ENCODE measurements around the gene TBC1D1.

The TBC1D1 gene

GRCh38 chr4:38106311-38106710 lies 215.4 kb downstream of the TBC1D1 start:
- no peak for TF ChIP-seq CTCF (IDR thresholded peaks at IDR 0.05; ENCODE audit: low read depth, low read length)
- no peak overlapping the region for H3K4me3 ChIP-seq (ENCODE audit: low read depth, low read length)

GRCh38 chr4:38106886-38107514 lies 216.1 kb downstream of the TBC1D1 start:
- TF ChIP-seq CTCF (IDR thresholded peaks at IDR 0.05; ENCODE audit: low read depth, low read length), result no peak
- no peak overlapping the region for H3K4me3 ChIP-seq (ENCODE audit: low read depth, low read length)

- H3K4me3 ChIP-seq (ENCODE audit: low read depth, low read length), result no peak overlapping the region
- TF ChIP-seq CTCF (IDR thresholded peaks at IDR 0.05; ENCODE audit: low read depth, low read length), result no peak
These were observed 216.9 kb downstream of the TBC1D1 start for GRCh38 chr4:38107818-38108217.

GRCh38 chr4:38109370-38109769 lies 218.5 kb downstream of the TBC1D1 start:
- no peak for TF ChIP-seq CTCF (IDR thresholded peaks at IDR 0.05; ENCODE audit: low read depth, low read length)
- no peak overlapping the region for H3K4me3 ChIP-seq (ENCODE audit: low read depth, low read length)

- no peak for TF ChIP-seq CTCF (IDR thresholded peaks at IDR 0.05; ENCODE audit: low read depth, low read length)
- no peak overlapping the region for H3K4me3 ChIP-seq (ENCODE audit: low read depth, low read length)
These were observed 219.0 kb downstream of the TBC1D1 start for GRCh38 chr4:38109896-38110295.

GRCh38 chr4:38111024-38111423 lies 220.1 kb downstream of the TBC1D1 start:
- no peak for TF ChIP-seq CTCF (IDR thresholded peaks at IDR 0.05; ENCODE audit: low read depth, low read length)
- no peak overlapping the region for H3K4me3 ChIP-seq (ENCODE audit: low read depth, low read length)

GRCh38 chr4:38111717-38112116 lies 220.8 kb downstream of the TBC1D1 start:
- no peak overlapping the region for H3K4me3 ChIP-seq (ENCODE audit: low read depth, low read length)
- no peak for TF ChIP-seq CTCF (IDR thresholded peaks at IDR 0.05; ENCODE audit: low read depth, low read length)

Measured in WI38 (cell line).